Mesendoderm (in vitro differentiated cells): ENCODE data around the gene EFNB2.

Source experiments
- DNase-seq: peaks from one replicate; pipeline ENCODE4 v3.0.0; 2013
- H2AK5ac ChIP-seq: 2 replicates; pipeline ENCODE4 v1.6.1; 2013; ENCODE audit warnings: low read length, inconsistent platforms
- H2BK120ac ChIP-seq: 2 replicates; pipeline ENCODE4 v1.6.1; 2013; ENCODE audit warnings: low read depth, mild to moderate bottlenecking, low read length, moderate library complexity, mixed read lengths
- H2BK15ac ChIP-seq: replicated peaks from 2 replicates; pipeline ENCODE4 v1.6.1; 2013; ENCODE audit warnings: low read depth, mild to moderate bottlenecking, moderate library complexity
- H2BK5ac ChIP-seq: 2 replicates; pipeline ENCODE4 v1.6.1; 2013; ENCODE audit warnings: low read length, inconsistent platforms
- H3K18ac ChIP-seq: 2 replicates; pipeline ENCODE4 v1.6.1; 2013; ENCODE audit warnings: mild to moderate bottlenecking, low read length, mixed read lengths
- H3K23ac ChIP-seq: one replicate; pipeline ENCODE4 v1.6.1; 2013; ENCODE audit warnings: low read length
- H3K27ac ChIP-seq: 2 replicates; pipeline ENCODE4 v1.5.1; 2013; ENCODE audit warnings: low read depth, mild to moderate bottlenecking, inconsistent platforms, low read length, moderate library complexity
- H3K27me3 ChIP-seq: 2 replicates; pipeline ENCODE4 v1.6.1; 2013; ENCODE audit warnings: low read length, control low read depth, mild to moderate bottlenecking, inconsistent platforms; ENCODE audit not compliant: insufficient read depth, poor library complexity
- H3K36me3 ChIP-seq: 2 replicates; pipeline ENCODE4 v1.6.1; 2013; ENCODE audit warnings: low read length, inconsistent platforms; ENCODE audit not compliant: control insufficient read depth, insufficient read depth
- H3K4ac ChIP-seq: one replicate; pipeline ENCODE4 v1.6.1; 2013; ENCODE audit warnings: low read depth, mild to moderate bottlenecking, low read length, moderate library complexity
- H3K4me1 ChIP-seq: 2 replicates; pipeline ENCODE4 v1.6.1; 2013; ENCODE audit warnings: low read depth, low read length, inconsistent platforms; ENCODE audit not compliant: control insufficient read depth
- H3K4me2 ChIP-seq: 2 replicates; pipeline ENCODE4 v1.6.1; 2013; ENCODE audit warnings: low read length
- H3K4me3 ChIP-seq: 2 replicates; pipeline ENCODE4 v1.5.1; 2013; ENCODE audit warnings: mild to moderate bottlenecking, low read length
- H3K56ac ChIP-seq: one replicate; pipeline ENCODE4 v1.6.1; 2013; ENCODE audit warnings: low read length
- H3K79me1 ChIP-seq: 2 replicates; pipeline ENCODE4 v1.6.1; 2013; ENCODE audit warnings: low read length, inconsistent platforms
- H3K79me2 ChIP-seq: 2 replicates; pipeline ENCODE4 v1.6.1; 2013; ENCODE audit warnings: mild to moderate bottlenecking, low read length; ENCODE audit not compliant: control insufficient read depth, insufficient read depth
- H3K9ac ChIP-seq: 2 replicates; pipeline ENCODE4 v1.6.1; 2013; ENCODE audit warnings: low read length, inconsistent platforms
- H4K5ac ChIP-seq: one replicate; pipeline ENCODE4 v1.6.1; 2013; ENCODE audit warnings: low read length
- H4K8ac ChIP-seq: one replicate; pipeline ENCODE4 v1.6.1; 2013; ENCODE audit warnings: low read depth, mild to moderate bottlenecking, control low read depth, low read length, moderate library complexity
- WGBS: extraction: QIAGEN DNeasy Blood & Tissue Kit; methylation state at CpG from one replicate; pipeline ENCODE4 v1.1.7; 2013; ENCODE audit warnings: low lambda C conversion rate, missing lambda C conversion rate; ENCODE audit not compliant: insufficient coverage; ENCODE audit errors: extremely low coverage; 5-methylcytosine and 5-hydroxymethylcytosine counted together

Gene EFNB2

DNA sequence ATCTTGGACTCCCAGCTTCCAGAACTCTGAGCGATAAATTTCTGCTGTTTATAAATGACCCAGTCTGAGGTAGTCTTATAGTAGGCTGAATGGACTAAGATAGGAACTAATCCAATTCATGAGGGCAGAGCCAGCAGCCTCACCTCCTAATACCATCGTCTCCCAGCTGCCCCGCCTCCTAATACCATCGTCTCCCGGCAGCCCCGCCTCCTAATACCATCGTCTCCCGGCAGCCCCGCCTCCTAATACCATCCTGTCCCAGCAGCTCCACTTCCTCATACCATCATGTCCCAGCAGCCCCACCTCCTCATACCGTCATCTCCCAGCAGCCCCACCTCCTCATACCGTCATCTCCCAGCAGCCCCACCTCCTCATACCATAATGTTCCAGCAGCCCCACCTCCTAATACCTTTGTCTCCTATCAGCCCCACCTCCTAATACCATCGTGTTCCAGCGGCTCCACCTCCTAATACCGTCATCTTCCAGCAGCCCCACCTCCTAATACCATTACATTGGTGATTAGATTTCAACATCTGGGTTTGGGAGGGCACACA lies 34.9 kb upstream of the EFNB2 start:
- Histone ChIP-seq H3K4me2 (peak overlapping the region; percentile 24), H3K4ac (no peak overlapping the region), H3K4me3 (no peak overlapping the region), H3K27me3 (no peaks in the 10 kb centered on the region), H3K79me1 (no peaks in the 10 kb centered on the region), H4K5ac (no peak overlapping the region), H3K4me1 (peaks cover 9% of the 10 kb centered on the region), H3K18ac (no peak overlapping the region), H3K56ac (no peak overlapping the region), H3K9ac (peak overlapping the region; percentile 20), H3K27ac (no peak overlapping the region), H3K36me3 (no peaks in the 10 kb centered on the region), H2AK5ac (no peak overlapping the region), H4K8ac (no peak overlapping the region), H2BK15ac (no peak overlapping the region), H3K79me2 (peaks cover 25% of the 10 kb centered on the region), H2BK5ac (no peak overlapping the region), H3K23ac (no peak overlapping the region), H2BK120ac (no peak overlapping the region)
- WGBS: no CpG with 5 or more reads among the region's 14 CpGs
- DNase-seq: peak; percentile 98

GRCh38 chr13:106569233-106570095 lies 34.0 kb upstream of the EFNB2 start:
- Histone ChIP-seq H2BK120ac (no peak overlapping the region), H4K5ac (no peak overlapping the region), H3K56ac (no peak overlapping the region), H4K8ac (no peak overlapping the region), H3K27ac (no peak overlapping the region), H3K18ac (no peak overlapping the region), H3K4me2 (no peak overlapping the region), H2BK15ac (no peak overlapping the region), H3K4ac (no peak overlapping the region), H3K4me3 (no peak overlapping the region), H3K79me2 (peaks cover 34% of the 10 kb centered on the region), H3K27me3 (no peaks in the 10 kb centered on the region), H3K4me1 (peaks cover 15% of the 10 kb centered on the region), H3K9ac (no peak overlapping the region), H2BK5ac (no peak overlapping the region), H3K23ac (no peak overlapping the region), H2AK5ac (no peak overlapping the region), H3K36me3 (no peaks in the 10 kb centered on the region), H3K79me1 (no peaks in the 10 kb centered on the region)
- no CpG with 5 or more reads among the region's 3 CpGs for WGBS
- peak; percentile 44 for DNase-seq

GRCh38 chr13:106568299-106569003 lies 33.0 kb upstream of the EFNB2 start:
- no peak for DNase-seq
- peak overlapping the region; percentile 38 for H3K4me2 ChIP-seq
- H3K4ac ChIP-seq: no peak overlapping the region
- WGBS: no CpG with 5 or more reads among the region's 11 CpGs
- H3K27ac ChIP-seq: no peak overlapping the region
- no peaks in the 10 kb centered on the region for H3K79me1 ChIP-seq
- H3K4me1 ChIP-seq: peaks cover 16% of the 10 kb centered on the region
- no peak overlapping the region for H3K23ac ChIP-seq
- H2BK5ac ChIP-seq: no peak overlapping the region
- no peak overlapping the region for H3K18ac ChIP-seq
- peak overlapping the region; percentile 31 for H3K9ac ChIP-seq
- no peaks in the 10 kb centered on the region for H3K36me3 ChIP-seq
- H3K56ac ChIP-seq: peak overlapping the region; percentile 76
- no peak overlapping the region for H2BK120ac ChIP-seq
- H3K79me2 ChIP-seq: peaks cover 44% of the 10 kb centered on the region
- H3K4me3 ChIP-seq: no peak overlapping the region
- H2AK5ac ChIP-seq: no peak overlapping the region
- no peak overlapping the region for H4K5ac ChIP-seq
- H2BK15ac ChIP-seq: no peak overlapping the region
- H4K8ac ChIP-seq: no peak overlapping the region
- no peaks in the 10 kb centered on the region for H3K27me3 ChIP-seq

DNA sequence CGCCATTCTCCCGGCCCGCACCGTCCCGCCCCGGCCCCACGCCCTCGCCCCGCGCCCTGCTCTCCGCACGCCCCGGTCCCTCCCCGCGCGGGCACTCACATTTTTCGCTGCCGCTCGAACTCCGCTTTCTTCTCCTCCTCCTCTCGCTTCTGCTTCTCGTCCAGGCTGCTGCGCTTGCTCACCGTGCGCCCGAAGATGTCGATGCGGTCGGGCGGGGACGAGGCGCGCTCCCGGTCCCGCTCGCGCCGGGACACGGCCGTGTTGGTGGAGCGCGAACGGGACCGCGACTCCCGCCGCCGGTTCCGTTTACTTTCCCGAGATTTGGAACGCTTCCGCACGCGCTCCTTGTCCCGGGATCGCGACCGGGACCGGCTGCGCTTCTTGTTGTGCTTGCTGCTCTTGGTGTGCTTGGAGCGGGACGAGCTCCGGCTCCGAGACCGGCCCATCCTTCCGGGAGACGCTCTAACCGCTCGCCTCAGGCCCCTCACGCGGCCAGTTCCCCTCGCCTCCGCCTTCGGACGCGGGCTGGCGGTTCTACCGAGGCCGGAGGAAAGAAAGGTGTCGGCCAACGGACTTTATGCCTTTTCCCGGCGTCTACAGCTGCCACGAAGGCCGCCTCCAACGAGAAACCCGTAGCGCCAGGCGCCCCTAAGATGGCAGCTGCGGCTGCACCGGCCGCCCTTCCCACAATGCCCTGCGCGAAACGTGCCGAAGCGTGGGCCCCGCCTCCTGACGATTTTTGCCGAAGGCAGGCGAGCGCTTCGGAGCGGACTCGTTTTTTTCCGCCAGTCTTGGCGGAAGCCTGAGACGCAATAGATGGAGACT lies 32.2 kb upstream of the EFNB2 start, which contains the start of gene ARGLU1:
Gene ARGLU1, minus strand, starts transcription at position 664 of the 825 bp plus-strand sequence. Its CDS starts 218 bp downstream, at position 446.
- H2AK5ac ChIP-seq: no peak within 1 kb of the TSS
- no peaks in the 10 kb centered on the region for H3K36me3 ChIP-seq
- WGBS: no CpG with 5 or more reads among the region's 108 CpGs
- no peaks in the 10 kb centered on the region for H3K79me1 ChIP-seq
- no peak within 1 kb of the TSS for H4K5ac ChIP-seq
- H3K27ac ChIP-seq: peak within 1 kb of the TSS; percentile 80
- peaks cover 16% of the 10 kb centered on the region for H3K4me1 ChIP-seq
- H3K9ac ChIP-seq: peak within 1 kb of the TSS; percentile 99
- H2BK5ac ChIP-seq: peak within 1 kb of the TSS; percentile 89
- no peak within 1 kb of the TSS for H2BK120ac ChIP-seq
- H4K8ac ChIP-seq: no peak within 1 kb of the TSS
- H3K79me2 ChIP-seq: peaks cover 51% of the 10 kb centered on the region
- peak within 1 kb of the TSS; percentile 83 for H3K4me2 ChIP-seq
- peak within 1 kb of the TSS; percentile 88 for H3K18ac ChIP-seq
- peak; percentile 95 for DNase-seq
- peak within 1 kb of the TSS; percentile 95 for H3K23ac ChIP-seq
- peak within 1 kb of the TSS; percentile 98 for H3K56ac ChIP-seq
- H3K27me3 ChIP-seq: no peaks in the 10 kb centered on the region
- peak within 1 kb of the TSS; percentile 81 for H3K4ac ChIP-seq
- H3K4me3 ChIP-seq: peak within 1 kb of the TSS; percentile 91
- no peak within 1 kb of the TSS for H2BK15ac ChIP-seq

GRCh38 chr13:106566641-106567473 lies 31.4 kb upstream of the EFNB2 start:
- Histone ChIP-seq H3K27ac (peak overlapping the region; percentile 80), H3K4ac (peak overlapping the region; percentile 81), H3K4me3 (peak overlapping the region; percentile 91), H3K4me2 (peak overlapping the region; percentile 83), H3K36me3 (no peaks in the 10 kb centered on the region), H2BK15ac (no peak overlapping the region), H3K4me1 (peaks cover 19% of the 10 kb centered on the region), H2BK5ac (no peak overlapping the region), H3K56ac (peak overlapping the region; percentile 98), H3K79me1 (no peaks in the 10 kb centered on the region), H4K5ac (no peak overlapping the region), H3K23ac (no peak overlapping the region), H3K9ac (peak overlapping the region; percentile 99), H3K79me2 (peaks cover 59% of the 10 kb centered on the region), H3K27me3 (no peaks in the 10 kb centered on the region), H2BK120ac (no peak overlapping the region), H2AK5ac (no peak overlapping the region), H3K18ac (peak overlapping the region; percentile 88), H4K8ac (no peak overlapping the region)
- no CpG with 5 or more reads among the region's 34 CpGs for WGBS
- peak; percentile 81 for DNase-seq
